ENCODE measurements around the gene CELA1. TPM values are rescaled to one million over a fixed set of nuclear protein-coding genes. Genes with fewer than 3 reads are reported as not detected.

The CELA1 gene
- under 1 TPM; 0.23 to 0.51 TPM for total RNA-seq

DNA sequence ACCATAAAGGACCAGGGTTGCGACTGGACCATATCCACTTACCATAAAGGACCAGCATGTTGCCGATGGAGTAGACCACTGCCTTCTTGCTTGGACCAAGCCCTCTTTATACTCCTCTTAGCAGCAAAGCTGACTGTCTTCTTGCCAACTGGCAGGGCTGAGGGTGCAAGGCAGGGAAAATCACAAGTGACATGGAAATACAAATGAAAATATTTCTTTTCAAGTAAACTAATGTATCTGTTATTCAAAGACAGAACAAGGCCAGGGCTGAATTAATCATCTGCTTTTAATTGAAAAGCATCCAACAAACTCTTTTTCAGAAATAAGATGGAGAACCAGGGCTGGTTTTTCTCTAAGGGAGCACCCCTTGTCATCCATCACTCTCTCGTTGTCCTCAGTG, at the start of gene CELA1:
Gene CELA1, minus strand, starts transcription at position 99 of the 400 bp plus-strand sequence. Its CDS starts 41 bp downstream, at position 58.

DNA sequence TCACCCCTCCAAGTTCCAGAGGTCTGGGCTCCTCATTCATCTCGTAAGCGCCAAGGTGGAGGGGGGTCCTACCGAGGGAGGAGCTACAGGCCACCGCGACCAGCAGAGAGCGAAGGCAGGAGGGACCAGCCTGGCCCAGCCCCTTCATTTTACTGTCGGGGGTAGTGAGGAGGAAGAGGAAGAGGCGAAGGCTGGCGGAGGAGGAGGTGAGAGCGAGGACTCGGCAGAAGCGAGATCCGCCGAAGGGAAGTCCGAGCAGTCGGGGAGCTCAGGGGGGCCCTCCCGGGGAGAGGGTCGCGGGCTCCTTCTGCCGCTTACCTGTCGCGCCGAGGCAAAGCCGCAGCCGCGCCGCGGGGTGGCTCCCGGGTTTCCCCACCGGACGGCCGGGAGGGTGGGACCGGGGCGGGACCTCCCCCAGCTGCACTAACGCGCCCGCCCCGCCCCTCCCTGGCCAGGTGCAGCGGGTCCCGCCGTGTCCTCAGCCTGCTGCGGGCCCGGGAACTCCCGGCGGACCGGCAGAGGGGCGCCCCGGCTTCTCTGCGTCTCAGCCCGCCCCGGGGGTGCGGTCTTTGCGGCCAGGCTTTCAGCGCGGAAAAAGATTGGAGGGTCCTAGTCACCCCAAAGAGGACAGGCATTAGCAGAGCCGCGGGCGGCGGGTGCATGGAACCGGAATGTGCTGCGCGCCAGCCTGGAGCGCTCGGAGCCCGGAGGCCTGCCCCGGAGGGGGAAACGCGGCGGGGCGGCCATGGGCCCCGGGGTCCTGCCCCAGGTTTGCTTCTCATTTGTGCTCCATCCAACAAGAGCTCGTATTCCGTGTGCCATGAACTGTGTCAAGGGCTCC, 45.0 kb upstream of the CELA1 start, which contains the start of gene GALNT6:
Gene GALNT6, minus strand, starts transcription at position 124 of the 841 bp plus-strand sequence. CDS start 11,625 bp downstream, outside the sequence.

DNA sequence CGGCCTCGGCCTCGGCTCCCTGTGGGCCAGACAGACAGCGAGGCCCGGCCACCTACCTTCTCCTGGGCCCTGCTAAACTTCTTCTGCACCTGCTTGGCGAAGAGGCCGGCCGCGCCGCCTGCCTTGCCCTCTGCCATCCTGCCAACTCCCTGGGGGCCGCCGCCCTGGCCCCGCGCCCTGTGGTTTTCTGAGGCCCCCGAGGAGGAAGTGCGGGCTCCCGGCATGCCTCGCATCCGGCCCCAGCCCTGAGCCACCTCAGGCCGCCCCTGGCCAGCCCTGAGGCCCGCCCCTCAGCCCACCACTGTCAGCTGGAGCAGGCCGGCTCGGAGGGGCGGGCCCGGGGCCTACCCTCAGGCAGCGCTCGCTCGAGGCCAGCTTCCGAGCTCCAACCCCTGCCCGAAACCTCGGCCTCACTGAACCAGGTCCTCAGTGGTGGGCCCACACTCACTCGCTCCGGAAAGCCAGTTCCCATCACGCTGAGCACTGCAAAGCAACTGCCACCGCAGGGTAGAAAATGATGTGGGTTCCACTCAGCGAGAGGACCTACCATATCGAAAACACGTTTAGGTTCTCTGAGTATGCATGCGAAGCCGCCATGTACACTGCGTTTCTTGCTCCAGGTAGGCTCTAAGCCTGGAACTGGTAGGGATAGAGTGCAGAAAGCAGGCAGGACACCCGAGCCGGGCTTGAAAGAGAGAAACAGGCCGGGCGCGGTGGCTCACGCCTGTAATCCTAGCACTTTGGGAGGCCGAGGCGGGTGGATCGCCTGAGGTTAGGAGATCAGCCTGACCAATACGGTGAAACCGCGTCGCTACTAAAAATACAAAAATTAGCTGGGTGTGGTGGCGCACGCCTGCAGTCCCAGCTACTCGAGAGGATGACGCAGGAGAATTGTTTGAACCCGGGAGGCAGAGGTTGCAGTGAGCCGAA, 22.2 kb downstream of the CELA1 start, which contains the start of gene BIN2:
Gene BIN2, minus strand, starts transcription at position 209 of the 930 bp plus-strand sequence. Its CDS starts 72 bp downstream, at position 137.

Other genes starting within 250 kb of the CELA1 start
- 10 to 100 TPM; 33.6 to 37.9 TPM for gene TFCP2, start 173.5 kb downstream of the CELA1 start, total RNA-seq
- gene POU6F1, start 128.6 kb downstream of the CELA1 start, total RNA-seq = 1 to 10 TPM; 3.7 to 5.8 TPM
- 100 to 1,000 TPM; 232 to 242 TPM for gene DAZAP2, start 107.9 kb downstream of the CELA1 start, total RNA-seq
- 1 to 10 TPM; 2.6 to 3.1 TPM for gene SMAGP, start 76.3 kb downstream of the CELA1 start, total RNA-seq
- gene BIN2, start 22.5 kb downstream of the CELA1 start, total RNA-seq = 100 to 1,000 TPM; 240 to 248 TPM
- 10 to 100 TPM; 15.4 to 16.3 TPM for gene GALNT6, start 44.7 kb upstream of the CELA1 start, total RNA-seq
- gene SLC4A8, start 78.2 kb upstream of the CELA1 start, total RNA-seq = 10 to 100 TPM in 1 of 2 experiments, 1 to 10 TPM in 1; 9.2 to 11.4 TPM
- under 1 TPM; 0.43 to 0.91 TPM for gene SCN8A, start 244.6 kb upstream of the CELA1 start, total RNA-seq

Measured in activated naive CD4-positive, alpha-beta T cell treated with anti-CD3 and anti-CD28 coated beads, Interleukin-2, amount 10 ng/mL, durations not matched to agents 5 hours and 36 hours (primary cell).